ENCODE results near the gene PODXL2.
"Not testable (repeated sequence)": the region's sequence is repeated elsewhere in the genome, so short reads cannot be mapped to it uniquely, and the experiment has no call there.

The PODXL2 gene

GRCh38 chr3:127699416-127700300 lies 70.7 kb downstream of the PODXL2 start:
- Histone ChIP-seq H3K36me3 (ENCODE audit: control insufficient read depth, insufficient read depth, low read length) (no peaks in the 10 kb centered on the region), H3K27me3 (ENCODE audit: control insufficient read depth, insufficient read depth, low read length) (no peaks in the 10 kb centered on the region), H3K9ac (no peak overlapping the region), H3K79me2 (no peaks in the 10 kb centered on the region), H2AFZ (no peak overlapping the region), H3K4me2 (ENCODE audit: low read length) (no peak overlapping the region), H3K27ac (no peak overlapping the region), H3K4me1 (no peaks in the 10 kb centered on the region), H3K4me3 (ENCODE audit: low read depth, low read length) (no peak overlapping the region), H3K9me3 (ENCODE audit: control insufficient read depth, low read length) (no peaks in the 10 kb centered on the region)
- TF ChIP-seq CTCF (IDR thresholded peaks at IDR 0.05) = no peak

GRCh38 chr3:127700406-127700805 lies 71.4 kb downstream of the PODXL2 start:
- H3K79me2 ChIP-seq = no peaks in the 10 kb centered on the region
- no peaks in the 10 kb centered on the region for H3K27me3 ChIP-seq (ENCODE audit: control insufficient read depth, insufficient read depth, low read length)
- TF ChIP-seq CTCF (IDR thresholded peaks at IDR 0.05) = no peak
- no peaks in the 10 kb centered on the region for H3K9me3 ChIP-seq (ENCODE audit: control insufficient read depth, low read length)
- H3K9ac ChIP-seq = no peak overlapping the region
- H3K36me3 ChIP-seq (ENCODE audit: control insufficient read depth, insufficient read depth, low read length) = no peaks in the 10 kb centered on the region
- no peak overlapping the region for H3K27ac ChIP-seq
- no peak overlapping the region for H3K4me3 ChIP-seq (ENCODE audit: low read depth, low read length)
- no peaks in the 10 kb centered on the region for H3K4me1 ChIP-seq
- no peak overlapping the region for H3K4me2 ChIP-seq (ENCODE audit: low read length)
- H2AFZ ChIP-seq = no peak overlapping the region

- Histone ChIP-seq H2AFZ (no peak overlapping the region), H3K4me3 (ENCODE audit: low read depth, low read length) (no peak overlapping the region), H3K27ac (no peak overlapping the region), H3K79me2 (no peaks in the 10 kb centered on the region), H3K4me1 (no peaks in the 10 kb centered on the region), H3K36me3 (ENCODE audit: control insufficient read depth, insufficient read depth, low read length) (no peaks in the 10 kb centered on the region), H3K4me2 (ENCODE audit: low read length) (no peak overlapping the region), H3K9ac (no peak overlapping the region), H3K9me3 (ENCODE audit: control insufficient read depth, low read length) (no peaks in the 10 kb centered on the region), H3K27me3 (ENCODE audit: control insufficient read depth, insufficient read depth, low read length) (no peaks in the 10 kb centered on the region)
- no peak for TF ChIP-seq CTCF (IDR thresholded peaks at IDR 0.05)
These were observed 72.4 kb downstream of the PODXL2 start for GRCh38 chr3:127701280-127701911.

GRCh38 chr3:127702151-127702578 lies 73.2 kb downstream of the PODXL2 start:
- Histone ChIP-seq H3K27me3 (ENCODE audit: control insufficient read depth, insufficient read depth, low read length) (no peaks in the 10 kb centered on the region), H2AFZ (no peak overlapping the region), H3K36me3 (ENCODE audit: control insufficient read depth, insufficient read depth, low read length) (no peaks in the 10 kb centered on the region), H3K9ac (no peak overlapping the region), H3K4me3 (ENCODE audit: low read depth, low read length) (no peak overlapping the region), H3K9me3 (ENCODE audit: control insufficient read depth, low read length) (no peaks in the 10 kb centered on the region), H3K27ac (no peak overlapping the region), H3K4me2 (ENCODE audit: low read length) (no peak overlapping the region), H3K79me2 (no peaks in the 10 kb centered on the region), H3K4me1 (no peaks in the 10 kb centered on the region)
- TF ChIP-seq CTCF (IDR thresholded peaks at IDR 0.05) = no peak

GRCh38 chr3:127704840-127705239 lies 75.9 kb downstream of the PODXL2 start:
- not testable (repeated sequence) for H3K4me1 ChIP-seq, H3K27ac ChIP-seq

More at GRCh38 chr3:127704840-127705239, 75.9 kb downstream of the PODXL2 start:
- not testable (repeated sequence) for H2AFZ ChIP-seq; H3K36me3 ChIP-seq (ENCODE audit: control insufficient read depth, insufficient read depth, low read length); H3K9me3 ChIP-seq (ENCODE audit: control insufficient read depth, low read length); H3K4me3 ChIP-seq (ENCODE audit: low read depth, low read length); H3K4me2 ChIP-seq (ENCODE audit: low read length); H3K27me3 ChIP-seq (ENCODE audit: control insufficient read depth, insufficient read depth, low read length); H3K9ac ChIP-seq; H3K79me2 ChIP-seq
